Ascending aorta (tissue), 2 donors: ENCODE measurements around the gene NATD1. TPM values are rescaled to one million over a fixed set of nuclear protein-coding genes. Genes with fewer than 3 reads are reported as not detected.

Experiments
- DNase-seq, 2 donors: peaks; one replicate each; pipeline ENCODE4 v3.0.0-alpha.2; 2019; ENCODE audit warnings: low spot score in 2 of 2
- H3K27ac ChIP-seq, 2 donors: fragments of 200-600 bp; sonication (generic); one replicate each; pipeline ENCODE4 v1.5.1; 2016 to 2017; ENCODE audit warnings: mild to moderate bottlenecking in 1 of 2
- H3K27me3 ChIP-seq: fragments of 200-600 bp; sonication (generic); one replicate; pipeline ENCODE4 v1.5.1; 2017
- H3K36me3 ChIP-seq, 2 donors: fragments of 200-600 bp; sonication (generic); one replicate each; pipeline ENCODE4 v1.5.1; 2016
- H3K4me1 ChIP-seq, 2 donors: fragments of 200-600 bp; sonication (generic); one replicate each; pipeline ENCODE4 v1.5.1; 2016 to 2017; ENCODE audit warnings: mild to moderate bottlenecking in 1 of 2
- H3K4me3 ChIP-seq, 2 donors: fragments of 200-600 bp; sonication (generic); one replicate each; pipeline ENCODE4 v1.5.1; 2016 to 2017; ENCODE audit warnings: mild to moderate bottlenecking in 1 of 2
- H3K9me3 ChIP-seq, 2 donors: fragments of 200-600 bp; sonication (generic); one replicate each; pipeline ENCODE4 v1.5.1; 2016
- intact Hi-C: fragments of 100-400 bp; cut with DNase I; formaldehyde crosslinking; loops from one replicate; pipeline ENCODE4 v1.15.1; 2023
- total RNA-seq: library from RNA; depleted of rRNA; stranded (reverse); fragments of >200 nt; gene quantifications from one replicate; pipeline ENCODE4 v1.1.0, GENCODE V29; 2016
- TF ChIP-seq, protein P1 (sequence below), 3 experiments: fragments of 200-600 bp in 2 of 3; fragments of 450-650 bp in 1 of 3; sonication (generic) in 2 of 3; IDR thresholded peaks; one replicate each; pipeline ENCODE4 v1.5.1; 2016 to 2019; ENCODE audit warnings: antibody characterized with exemption in 3 of 3, mild to moderate bottlenecking in 1 of 3, moderate library complexity in 1 of 3

Gene NATD1
- total RNA-seq, 1 donor from 2014 or later = 13.4 TPM

DNA sequence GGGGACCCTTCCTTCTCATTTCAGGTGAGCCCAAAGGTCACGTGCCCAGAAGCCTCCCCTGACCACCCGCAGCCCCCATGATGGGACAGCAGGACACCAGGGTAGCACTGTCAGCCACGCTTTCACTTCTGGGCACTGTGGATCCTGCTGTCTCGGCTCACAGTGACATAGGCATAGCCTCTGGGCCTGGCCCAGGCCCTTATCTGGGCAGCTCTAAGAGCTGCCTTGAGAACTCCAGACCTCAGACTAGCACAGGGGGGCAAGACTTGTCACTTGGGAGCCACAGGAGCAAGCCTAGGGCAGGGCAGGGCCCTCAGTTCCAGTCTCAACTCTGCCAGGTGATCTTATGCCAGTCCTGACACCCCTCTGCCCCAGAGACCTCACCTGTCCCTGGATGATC is 4.7 kb downstream of the NATD1 start:
- Histone ChIP-seq H3K27me3 (no peaks in the 10 kb centered on the region), H3K9me3 (no peaks in the 10 kb centered on the region), H3K4me3 (no peak overlapping the region), H3K27ac (peak overlapping the region in 1 of 2 donors; percentile 25), H3K36me3 (no peaks in the 10 kb centered on the region), H3K4me1 (peaks cover 16 to 27% of the 10 kb centered on the region in 2 donors)
- no peak for DNase-seq
- TF ChIP-seq, protein P1, sequence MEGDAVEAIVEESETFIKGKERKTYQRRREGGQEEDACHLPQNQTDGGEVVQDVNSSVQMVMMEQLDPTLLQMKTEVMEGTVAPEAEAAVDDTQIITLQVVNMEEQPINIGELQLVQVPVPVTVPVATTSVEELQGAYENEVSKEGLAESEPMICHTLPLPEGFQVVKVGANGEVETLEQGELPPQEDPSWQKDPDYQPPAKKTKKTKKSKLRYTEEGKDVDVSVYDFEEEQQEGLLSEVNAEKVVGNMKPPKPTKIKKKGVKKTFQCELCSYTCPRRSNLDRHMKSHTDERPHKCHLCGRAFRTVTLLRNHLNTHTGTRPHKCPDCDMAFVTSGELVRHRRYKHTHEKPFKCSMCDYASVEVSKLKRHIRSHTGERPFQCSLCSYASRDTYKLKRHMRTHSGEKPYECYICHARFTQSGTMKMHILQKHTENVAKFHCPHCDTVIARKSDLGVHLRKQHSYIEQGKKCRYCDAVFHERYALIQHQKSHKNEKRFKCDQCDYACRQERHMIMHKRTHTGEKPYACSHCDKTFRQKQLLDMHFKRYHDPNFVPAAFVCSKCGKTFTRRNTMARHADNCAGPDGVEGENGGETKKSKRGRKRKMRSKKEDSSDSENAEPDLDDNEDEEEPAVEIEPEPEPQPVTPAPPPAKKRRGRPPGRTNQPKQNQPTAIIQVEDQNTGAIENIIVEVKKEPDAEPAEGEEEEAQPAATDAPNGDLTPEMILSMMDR (IDR thresholded peaks at IDR 0.05) = no peak
- intact Hi-C loops = no loop called here

DNA sequence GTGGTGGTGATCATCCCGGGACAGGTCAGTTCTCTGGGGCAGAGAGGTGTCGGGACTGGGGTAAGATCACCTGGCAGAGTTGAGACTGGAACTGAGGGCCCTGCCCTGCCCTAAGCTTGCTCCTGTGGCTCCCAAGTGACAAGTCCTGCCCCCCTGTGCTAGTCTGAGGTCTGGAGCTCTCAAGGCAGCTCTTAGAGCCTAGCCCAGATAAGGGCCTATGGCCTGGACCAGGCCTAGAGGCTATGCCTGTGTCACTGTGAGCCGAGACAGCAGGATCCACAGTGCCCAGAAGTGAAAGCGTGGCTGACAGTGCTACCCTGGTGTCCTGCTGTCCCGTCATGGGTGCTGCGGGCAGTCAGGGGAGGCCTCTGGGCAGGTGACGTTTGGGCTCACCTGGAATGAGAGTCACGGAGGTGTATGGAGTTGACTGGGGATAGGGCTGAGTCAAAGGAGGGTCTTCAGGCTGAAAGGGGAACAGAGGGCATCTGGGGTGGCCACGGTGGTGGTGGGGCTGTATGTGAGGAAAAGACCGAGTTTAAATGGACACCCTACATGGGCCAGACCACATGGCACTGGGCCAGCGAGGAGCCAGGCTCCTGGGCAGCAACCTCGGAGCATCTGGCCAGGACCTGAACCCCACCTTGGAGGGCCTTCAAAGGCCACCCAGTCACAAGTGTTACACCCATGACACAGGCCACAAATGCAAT is 5.5 kb downstream of the NATD1 start:
- TF ChIP-seq, protein P1 (IDR thresholded peaks at IDR 0.05) = no peak
- H3K36me3 ChIP-seq = peaks cover 0 to 5% of the 10 kb centered on the region in 2 donors
- H3K27ac ChIP-seq = peak overlapping the region in 1 of 2 donors; percentile 25
- no peak for DNase-seq
- H3K4me1 ChIP-seq = peaks cover 16 to 26% of the 10 kb centered on the region in 2 donors
- H3K9me3 ChIP-seq = no peaks in the 10 kb centered on the region
- intact Hi-C loops = no loop called here
- H3K27me3 ChIP-seq = no peaks in the 10 kb centered on the region
- no peak overlapping the region for H3K4me3 ChIP-seq

DNA sequence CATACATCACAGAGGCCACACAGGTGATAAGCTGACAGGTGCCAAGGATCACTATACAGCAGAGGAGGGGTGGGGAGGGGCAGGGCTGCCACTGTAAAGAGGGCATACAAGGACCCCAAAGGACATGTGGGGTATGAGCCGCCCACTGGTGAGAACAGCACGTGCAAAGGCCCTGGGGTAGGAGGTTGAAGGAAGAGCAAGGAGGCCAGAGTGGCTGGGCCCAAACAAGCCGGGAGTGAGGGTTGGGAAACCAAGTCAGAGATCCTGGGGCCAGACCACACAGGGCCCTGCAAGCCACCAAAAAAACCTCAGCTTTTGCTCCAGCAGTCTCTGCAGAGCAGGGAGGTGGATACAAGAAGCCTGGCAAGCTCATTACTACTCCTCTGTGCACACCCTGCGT is 6.5 kb downstream of the NATD1 start:
- H3K4me3 ChIP-seq = no peak overlapping the region
- peaks cover 6 to 14% of the 10 kb centered on the region in 2 donors for H3K36me3 ChIP-seq
- H3K4me1 ChIP-seq = peaks cover 8 to 22% of the 10 kb centered on the region in 2 donors
- intact Hi-C loops = no loop called here
- TF ChIP-seq, protein P1 (IDR thresholded peaks at IDR 0.05) = no peak
- no peaks in the 10 kb centered on the region for H3K27me3 ChIP-seq
- no peak for DNase-seq
- no peaks in the 10 kb centered on the region for H3K9me3 ChIP-seq
- no peak overlapping the region for H3K27ac ChIP-seq

DNA sequence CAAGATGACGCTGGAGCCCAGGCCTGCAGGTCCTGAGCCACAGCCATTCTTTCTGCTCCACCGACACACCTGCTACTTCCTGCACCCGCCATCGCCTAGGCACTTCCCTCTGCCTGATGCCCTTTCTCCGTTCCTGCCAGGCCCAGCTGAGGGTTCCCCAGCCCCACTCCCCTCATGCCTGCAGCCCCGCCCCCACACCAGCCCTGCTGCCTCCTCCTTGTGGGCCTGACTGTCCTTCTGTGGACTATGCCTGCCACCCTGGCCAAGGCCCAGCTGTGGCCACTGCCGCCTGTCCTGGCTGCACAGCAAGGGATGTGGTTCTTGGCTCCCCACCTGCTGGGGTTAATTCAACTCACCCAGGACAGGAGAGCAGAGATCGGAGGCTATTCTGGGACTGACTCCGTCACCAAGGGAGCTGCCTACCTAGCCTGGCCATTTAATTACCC is 7.5 kb downstream of the NATD1 start:
- Histone ChIP-seq H3K4me1 (peaks cover 0 to 14% of the 10 kb centered on the region in 2 donors), H3K9me3 (no peaks in the 10 kb centered on the region), H3K27me3 (no peaks in the 10 kb centered on the region), H3K36me3 (peaks cover 6 to 14% of the 10 kb centered on the region in 2 donors), H3K4me3 (no peak overlapping the region), H3K27ac (peak overlapping the region in 1 of 2 donors; percentile 24)
- intact Hi-C loops = no loop called here
- no peak for DNase-seq
- TF ChIP-seq, protein P1 (IDR thresholded peaks at IDR 0.05) = no peak

DNA sequence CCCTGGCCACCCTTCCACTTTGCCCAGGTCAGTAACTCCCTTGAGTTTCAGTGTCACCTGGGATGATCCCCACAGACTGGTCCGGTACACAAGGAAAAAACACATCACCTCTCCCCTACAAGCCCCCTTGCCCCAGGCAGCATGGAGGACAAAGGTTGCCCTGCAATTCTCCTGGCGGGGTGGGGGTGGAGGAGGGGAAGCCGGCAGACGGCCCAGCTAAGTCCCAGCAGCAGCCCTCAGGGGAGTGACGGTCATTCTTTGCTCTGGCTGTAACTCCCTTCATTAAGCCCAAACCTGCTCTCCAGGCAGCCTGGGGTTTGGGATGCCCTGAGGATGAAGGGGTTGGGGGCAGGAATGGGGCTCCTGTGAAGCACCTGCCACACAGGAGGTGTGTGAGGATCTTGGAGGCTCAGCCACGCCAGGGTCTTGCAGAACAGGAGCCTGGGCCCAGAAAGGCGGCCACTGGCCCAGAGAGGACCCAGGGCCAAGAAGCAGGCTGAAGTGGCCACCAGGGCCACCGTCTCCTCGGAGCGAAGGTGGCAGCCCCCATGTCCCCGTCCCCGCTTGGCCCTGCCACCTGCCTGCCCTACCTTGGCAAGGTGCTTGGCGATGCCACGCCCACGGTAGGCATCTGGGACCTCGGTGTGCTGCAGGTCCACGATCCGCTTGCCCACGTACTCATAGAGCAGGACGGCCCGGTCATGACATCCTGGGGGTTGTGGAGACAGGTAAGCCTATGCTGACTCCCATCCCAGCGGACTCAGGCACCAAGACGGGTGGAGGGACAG is 9.5 kb downstream of the NATD1 start:
- no peaks in the 10 kb centered on the region for H3K27me3 ChIP-seq
- no peak for DNase-seq
- TF ChIP-seq, protein P1 (IDR thresholded peaks at IDR 0.05) = no peak
- intact Hi-C loops = no loop called here
- H3K9me3 ChIP-seq = no peaks in the 10 kb centered on the region
- H3K4me1 ChIP-seq = peaks cover 0 to 5% of the 10 kb centered on the region in 2 donors
- H3K27ac ChIP-seq = no peak overlapping the region
- H3K4me3 ChIP-seq = no peak overlapping the region
- H3K36me3 ChIP-seq = peaks cover 6 to 14% of the 10 kb centered on the region in 2 donors
